H9 (cell line): ENCODE data around the gene TYRP1. TPM values are rescaled to one million over a fixed set of nuclear protein-coding genes. Genes with fewer than 3 reads are reported as not detected.

Source experiments
- DNase-seq: peaks from one replicate; pipeline ENCODE4 v3.0.0-alpha.2; 2017
- H2AFZ ChIP-seq: one replicate; pipeline ENCODE4 v1.6.1; 2013; ENCODE audit warnings: mild to moderate bottlenecking, low read length, control low read depth, moderate library complexity
- H2AK5ac ChIP-seq: 2 replicates; pipeline ENCODE4 v1.6.1; 2013; ENCODE audit warnings: low read length, control low read depth, mixed read lengths; ENCODE audit not compliant: insufficient read length
- H2BK120ac ChIP-seq: one replicate; pipeline ENCODE4 v1.6.1; 2013; ENCODE audit warnings: low read depth, mild to moderate bottlenecking, low read length, control low read depth, inconsistent platforms; ENCODE audit not compliant: poor library complexity, severe bottlenecking
- H2BK12ac ChIP-seq: 2 replicates; pipeline ENCODE4 v1.6.1; 2013; ENCODE audit warnings: low read length, control low read depth, mixed read lengths, low read depth; ENCODE audit not compliant: insufficient read length
- H2BK15ac ChIP-seq: 2 replicates; pipeline ENCODE4 v1.6.1; 2013; ENCODE audit warnings: low read depth, low read length, control low read depth
- H2BK20ac ChIP-seq: one replicate; pipeline ENCODE4 v1.6.1; 2013; ENCODE audit warnings: low read depth, mild to moderate bottlenecking, low read length, control low read depth, inconsistent platforms; ENCODE audit not compliant: poor library complexity, severe bottlenecking
- H2BK5ac ChIP-seq: 2 replicates; pipeline ENCODE4 v1.6.1; 2013; ENCODE audit warnings: low read length, control low read depth, mixed read lengths; ENCODE audit not compliant: insufficient read length
- H3K14ac ChIP-seq: 2 replicates; pipeline ENCODE4 v1.6.1; 2013; ENCODE audit warnings: low read length, control low read depth; ENCODE audit not compliant: insufficient read depth
- H3K18ac ChIP-seq: 2 replicates; pipeline ENCODE4 v1.6.1; 2013; ENCODE audit warnings: low read depth, mild to moderate bottlenecking, mixed read lengths, low read length, control low read depth; ENCODE audit not compliant: insufficient read length
- H3K23ac ChIP-seq: 2 replicates; pipeline ENCODE4 v1.6.1; 2013; ENCODE audit warnings: low read length, control low read depth, mixed read lengths, low read depth; ENCODE audit not compliant: insufficient read length
- H3K23me2 ChIP-seq: 2 replicates; pipeline ENCODE4 v1.6.1; 2013; ENCODE audit warnings: low read depth, mild to moderate bottlenecking, mixed read lengths, low read length, control low read depth; ENCODE audit not compliant: insufficient read length, poor library complexity, severe bottlenecking
- H3K27ac ChIP-seq: 2 replicates; pipeline ENCODE4 v1.5.1; 2013; ENCODE audit warnings: low read length, control low read depth, mixed read lengths, low read depth; ENCODE audit not compliant: insufficient read length
- H3K27me3 ChIP-seq: 2 replicates; pipeline ENCODE4 v1.6.1; 2013; ENCODE audit warnings: low read length, control low read depth, inconsistent platforms; ENCODE audit not compliant: insufficient read depth
- H3K4ac ChIP-seq: 2 replicates; pipeline ENCODE4 v1.6.1; 2013; ENCODE audit warnings: low read depth, mild to moderate bottlenecking, control low read depth, inconsistent platforms, low read length, moderate library complexity
- H3K4me1 ChIP-seq: 2 replicates; pipeline ENCODE4 v1.6.1; 2013; ENCODE audit warnings: low read length, control low read depth, inconsistent platforms; ENCODE audit not compliant: insufficient read depth
- H3K4me2 ChIP-seq: 2 replicates; pipeline ENCODE4 v1.6.1; 2013; ENCODE audit warnings: low read length, control low read depth, mixed read lengths; ENCODE audit not compliant: insufficient read length, insufficient read depth
- H3K56ac ChIP-seq: 2 replicates; pipeline ENCODE4 v1.6.1; 2013; ENCODE audit warnings: low read depth, mild to moderate bottlenecking, mixed read lengths, low read length, control low read depth; ENCODE audit not compliant: insufficient read length
- H3K79me1 ChIP-seq: 2 replicates; pipeline ENCODE4 v1.6.1; 2013; ENCODE audit warnings: low read depth, mild to moderate bottlenecking, moderate library complexity, low read length, control low read depth, inconsistent platforms; ENCODE audit not compliant: insufficient read depth, poor library complexity, severe bottlenecking
- H3K79me2 ChIP-seq: 2 replicates; pipeline ENCODE4 v1.6.1; 2013; ENCODE audit warnings: low read length, control low read depth, inconsistent platforms; ENCODE audit not compliant: insufficient read depth
- H3K9ac ChIP-seq: 2 replicates; pipeline ENCODE4 v1.6.1; 2013; ENCODE audit warnings: low read length, control low read depth, mixed read lengths; ENCODE audit not compliant: insufficient read length; ENCODE audit errors: extremely low read depth
- H3K9me3 ChIP-seq: one replicate; pipeline ENCODE4 v1.6.1; 2013; ENCODE audit warnings: low read depth, low read length, inconsistent platforms; ENCODE audit not compliant: control insufficient read depth
- H3T11ph ChIP-seq: one replicate; pipeline ENCODE4 v1.6.1; 2013; ENCODE audit warnings: mild to moderate bottlenecking, low read length, control low read depth, inconsistent platforms
- H4K20me1 ChIP-seq: one replicate; pipeline ENCODE4 v1.6.1; 2013; ENCODE audit not compliant: control insufficient read depth, insufficient read length, insufficient read depth
- H4K5ac ChIP-seq: 2 replicates; pipeline ENCODE4 v1.6.1; 2013; ENCODE audit warnings: low read depth, mild to moderate bottlenecking, mixed read lengths, low read length, control low read depth; ENCODE audit not compliant: insufficient read length
- H4K8ac ChIP-seq: replicated peaks from 2 replicates; pipeline ENCODE4 v1.6.1; 2013; ENCODE audit warnings: low read length, control low read depth, mixed read lengths, low read depth; ENCODE audit not compliant: insufficient read length
- H4K91ac ChIP-seq: 2 replicates; pipeline ENCODE4 v1.6.1; 2013; ENCODE audit warnings: low read depth, mild to moderate bottlenecking, moderate library complexity, mixed read lengths, low read length, control low read depth; ENCODE audit not compliant: insufficient read length
- H3K27ac Mint-ChIP-seq, 3 experiments: 2 replicates in 2 of 3; 3 replicates in 1 of 3; pipeline ENCODE4 v1.8.0; 2020 to 2021; ENCODE audit warnings: mixed read lengths in 3 of 3, mild to moderate bottlenecking in 1 of 3, moderate library complexity in 1 of 3
- H3K27me3 Mint-ChIP-seq: 2 replicates; pipeline ENCODE4 v1.8.0; 2021; ENCODE audit warnings: low read depth, mild to moderate bottlenecking, moderate library complexity, mixed read lengths
- H3K36me3 Mint-ChIP-seq, 3 experiments: 2 replicates in 2 of 3; 3 replicates in 1 of 3; pipeline ENCODE4 v1.8.0; 2020 to 2021; ENCODE audit warnings: low read depth in 3 of 3, mixed read lengths in 3 of 3; ENCODE audit not compliant: insufficient read depth in 1 of 3
- H3K4me1 Mint-ChIP-seq, 2 experiments: 2 replicates each; pipeline ENCODE4 v1.8.0; 2020; ENCODE audit warnings: mixed read lengths in 2 of 2
- H3K4me3 Mint-ChIP-seq, 2 experiments: 2 replicates in 1 of 2; 3 replicates in 1 of 2; pipeline ENCODE4 v1.8.0; 2020 to 2021; ENCODE audit warnings: mild to moderate bottlenecking in 2 of 2, mixed read lengths in 2 of 2, moderate library complexity in 1 of 2
- H3K9me3 Mint-ChIP-seq, 2 experiments: 2 replicates in 1 of 2; 3 replicates in 1 of 2; pipeline ENCODE4 v1.8.0; 2020; ENCODE audit warnings: mild to moderate bottlenecking in 2 of 2, mixed read lengths in 2 of 2, moderate library complexity in 1 of 2
- CTCF ChIP-seq: fragments of 200-600 bp; sonication (generic); conservative IDR thresholded peaks from 3 replicates; pipeline ENCODE4 v1.8.0; 2021; ENCODE audit warnings: antibody characterized with exemption, mild to moderate bottlenecking
- WGBS: extraction: QIAGEN DNeasy Blood & Tissue Kit; methylation state at CpG from one replicate; pipeline ENCODE4 v1.1.7; 2013; ENCODE audit warnings: missing lambda C conversion rate, low lambda C conversion rate, mixed read lengths; ENCODE audit not compliant: insufficient read length; ENCODE audit errors: extremely low coverage; 5-methylcytosine and 5-hydroxymethylcytosine counted together
- long read RNA-seq: library from polyadenylated mRNA; unstranded; transcript quantifications from one replicate; pipeline ENCODE4 v2.0.0, GENCODE V29; 2020
- total RNA-seq: library from RNA; stranded (reverse); gene quantifications from 2 replicates; pipeline ENCODE4 v1.2.1, GENCODE V29; 2021

The TYRP1 gene
- total RNA-seq: 0.18 TPM in 1 of 2 replicates, not detected in the other
- long read RNA-seq: 0 reads

- Histone ChIP-seq H3K4ac (no peak within 1 kb of the TSS), H2BK5ac (no peak within 1 kb of the TSS), H3K27ac (no peak within 1 kb of the TSS), H2AK5ac (no peak within 1 kb of the TSS), H4K91ac (no peak within 1 kb of the TSS), H2AFZ (no peak within 1 kb of the TSS), H3K9me3 (no peaks in the 10 kb centered on the region), H3K79me2 (no peaks in the 10 kb centered on the region), H3K4me1 (no peaks in the 10 kb centered on the region), H3K14ac (no peak within 1 kb of the TSS), H2BK12ac (no peak within 1 kb of the TSS), H3K27me3 (no peaks in the 10 kb centered on the region), H3K23me2 (no peaks in the 10 kb centered on the region), H3K79me1 (no peaks in the 10 kb centered on the region), H3K56ac (no peak within 1 kb of the TSS), H3K18ac (no peak within 1 kb of the TSS), H3K9ac (no peak within 1 kb of the TSS), H3K4me2 (no peak within 1 kb of the TSS), H2BK20ac (no peak within 1 kb of the TSS), H2BK15ac (no peak within 1 kb of the TSS), H4K5ac (no peak within 1 kb of the TSS), H3T11ph (no peak within 1 kb of the TSS), H4K20me1 (no peaks in the 10 kb centered on the region), H3K23ac (no peak within 1 kb of the TSS), H4K8ac (no peak within 1 kb of the TSS), H2BK120ac (no peak within 1 kb of the TSS)
- Mint-ChIP-seq H3K4me1 (0 out of 4 replicates have a peak, but pooled peaks cover 0 to 3% of the 10 kb centered on the region in 2 experiments), H3K9me3 (no peaks in the 10 kb centered on the region), H3K4me3 (no peak within 1 kb of the TSS), H3K36me3 (no peaks in the 10 kb centered on the region), H3K27me3 (no peaks in the 10 kb centered on the region), H3K27ac (peak within 1 kb of the TSS in 2 of 3 experiments; percentile 59 to 74; a peak in 3 of 7 replicates)
- no peak for TF ChIP-seq CTCF
- DNase-seq: no peak
- no CpG with 5 or more reads among the region's 3 CpGs for WGBS
Observed at GRCh38 chr9:12693141-12693540, at the start of gene TYRP1. TSS of gene TYRP1 (plus strand) at chr9:12693385. CDS start at chr9:12693997, 612 bp downstream.
